Gastroesophageal sphincter (tissue), 3 donors: ENCODE results near the gene MRPL39.

Experiments used
- CTCF ChIP-seq, 4 experiments: fragments of 200-600 bp in 2 of 4; fragments of 450-650 bp in 2 of 4; sonication (generic) in 1 of 4; IDR thresholded peaks; one replicate each; pipeline ENCODE4 v1.5.1; 2017 to 2019; ENCODE audit warnings: antibody characterized with exemption in 4 of 4, mild to moderate bottlenecking in 2 of 4, moderate library complexity in 2 of 4
- EP300 ChIP-seq: sonication (generic); formaldehyde crosslinking; IDR thresholded peaks from one replicate; pipeline ENCODE4 v1.6.1; 2017; ENCODE audit warnings: antibody characterized with exemption, mild to moderate bottlenecking
- POLR2A ChIP-seq, 2 donors: fragments of 450-650 bp; IDR thresholded peaks; one replicate each; pipeline ENCODE4 v1.6.1; 2017; ENCODE audit warnings: antibody characterized with exemption in 2 of 2, mild to moderate bottlenecking in 2 of 2, moderate library complexity in 1 of 2
- POLR2AphosphoS5 ChIP-seq: sonication (generic); formaldehyde crosslinking; IDR thresholded peaks from one replicate; pipeline ENCODE4 v1.6.1; 2017; ENCODE audit warnings: antibody characterized with exemption

- TF ChIP-seq CTCF (IDR thresholded peaks at IDR 0.05) (no peak), POLR2A (IDR thresholded peaks at IDR 0.05) (no peak), EP300 (no peak), POLR2AphosphoS5 (no peak)
Observed at GRCh38 chr21:25580912-25581260, 26.4 kb downstream of the MRPL39 start.
